ENCODE measurements around the gene VSTM5.

- TF ChIP-seq, protein P1, sequence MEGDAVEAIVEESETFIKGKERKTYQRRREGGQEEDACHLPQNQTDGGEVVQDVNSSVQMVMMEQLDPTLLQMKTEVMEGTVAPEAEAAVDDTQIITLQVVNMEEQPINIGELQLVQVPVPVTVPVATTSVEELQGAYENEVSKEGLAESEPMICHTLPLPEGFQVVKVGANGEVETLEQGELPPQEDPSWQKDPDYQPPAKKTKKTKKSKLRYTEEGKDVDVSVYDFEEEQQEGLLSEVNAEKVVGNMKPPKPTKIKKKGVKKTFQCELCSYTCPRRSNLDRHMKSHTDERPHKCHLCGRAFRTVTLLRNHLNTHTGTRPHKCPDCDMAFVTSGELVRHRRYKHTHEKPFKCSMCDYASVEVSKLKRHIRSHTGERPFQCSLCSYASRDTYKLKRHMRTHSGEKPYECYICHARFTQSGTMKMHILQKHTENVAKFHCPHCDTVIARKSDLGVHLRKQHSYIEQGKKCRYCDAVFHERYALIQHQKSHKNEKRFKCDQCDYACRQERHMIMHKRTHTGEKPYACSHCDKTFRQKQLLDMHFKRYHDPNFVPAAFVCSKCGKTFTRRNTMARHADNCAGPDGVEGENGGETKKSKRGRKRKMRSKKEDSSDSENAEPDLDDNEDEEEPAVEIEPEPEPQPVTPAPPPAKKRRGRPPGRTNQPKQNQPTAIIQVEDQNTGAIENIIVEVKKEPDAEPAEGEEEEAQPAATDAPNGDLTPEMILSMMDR (IDR thresholded peaks at IDR 0.05) = no peak
- TF ChIP-seq TCF12 (IDR thresholded peaks at IDR 0.05) (no peak), EP300 (IDR thresholded peaks at IDR 0.05; ENCODE audit: borderline replicate concordance in 1 of 2, low read depth in 1 of 2, low read length in 1 of 2) (no peak)
Observed at GRCh38 chr11:93807980-93808379, 42.4 kb downstream of the VSTM5 start.

Measured in SK-N-SH (cell line).